ENCODE measurements around the gene MAD1L1.
A peak's percentile ranks its signal among the peaks of the same experiment; 100 is the strongest.

GRCh38 chr7:2232766-2233520, at the start of gene MAD1L1:
- TF ChIP-seq CTCF (IDR thresholded peaks at IDR 0.05) (no peak), POLR2A (IDR thresholded peaks at IDR 0.05) (peak; percentile 23)
